Measurements from ENCODE around the gene ACTL10. TPM values are rescaled to one million over a fixed set of nuclear protein-coding genes. Genes with fewer than 3 reads are reported as not detected.
"Not testable (repeated sequence)": the region's sequence is repeated elsewhere in the genome, so short reads cannot be mapped to it uniquely, and the experiment has no call there.

The ACTL10 gene
- total and polyA plus RNA-seq, 4 donors = 0.50 to 1.2 (median 0.80) TPM

GRCh38 chr20:33630507-33630906, 36.2 kb upstream of the ACTL10 start:
- no peak for DNase-seq (ENCODE audit: low read depth in 4 of 6, low spot score in 6 of 6)
- Histone ChIP-seq H3K4me1 (ENCODE audit: control insufficient read depth, insufficient read depth, low read length) (no peaks in the 10 kb centered on the region), H3K36me3 (ENCODE audit: control insufficient read depth, insufficient read depth, low read length) (peaks cover 57% of the 10 kb centered on the region), H3K4me3 (ENCODE audit: low read depth, low read length) (no peak overlapping the region), H3K27ac (ENCODE audit: low read depth, low read length) (no peak overlapping the region), H3K27me3 (ENCODE audit: control insufficient read depth, insufficient read depth, low read length) (no peaks in the 10 kb centered on the region), H3K9me3 (ENCODE audit: control insufficient read depth, insufficient read depth, low read length) (no peaks in the 10 kb centered on the region)
- 100% methylated on average over 2 of the region's 4 CpGs for WGBS (ENCODE audit: insufficient coverage)

GRCh38 chr20:33631910-33632309, 34.8 kb upstream of the ACTL10 start:
- peaks cover 51% of the 10 kb centered on the region for H3K36me3 ChIP-seq (ENCODE audit: control insufficient read depth, insufficient read depth, low read length)
- H3K27ac ChIP-seq (ENCODE audit: low read depth, low read length); DNase-seq (ENCODE audit: low read depth in 4 of 6, low spot score in 6 of 6); H3K4me1 ChIP-seq (ENCODE audit: control insufficient read depth, insufficient read depth, low read length); H3K9me3 ChIP-seq (ENCODE audit: control insufficient read depth, insufficient read depth, low read length); H3K4me3 ChIP-seq (ENCODE audit: low read depth, low read length); H3K27me3 ChIP-seq (ENCODE audit: control insufficient read depth, insufficient read depth, low read length): not testable (repeated sequence)
- 80% methylated on average over 2 of the region's 4 CpGs for whole genome bisulfite sequencing (ENCODE audit: insufficient coverage)

- Histone ChIP-seq H3K4me1 (ENCODE audit: control insufficient read depth, insufficient read depth, low read length) (no peaks in the 10 kb centered on the region), H3K27ac (ENCODE audit: low read depth, low read length) (no peak overlapping the region), H3K9me3 (ENCODE audit: control insufficient read depth, insufficient read depth, low read length) (no peaks in the 10 kb centered on the region), H3K4me3 (ENCODE audit: low read depth, low read length) (no peak overlapping the region), H3K36me3 (ENCODE audit: control insufficient read depth, insufficient read depth, low read length) (peaks cover 52% of the 10 kb centered on the region), H3K27me3 (ENCODE audit: control insufficient read depth, insufficient read depth, low read length) (no peaks in the 10 kb centered on the region)
- WGBS (ENCODE audit: insufficient coverage) = 90% methylated on average over 1 of the region's 3 CpGs
- DNase-seq (ENCODE audit: low read depth in 4 of 6, low spot score in 6 of 6) = no peak
Observed at GRCh38 chr20:33635341-33635740, 31.4 kb upstream of the ACTL10 start.

GRCh38 chr20:33636776-33637175, 30.0 kb upstream of the ACTL10 start:
- H3K36me3 ChIP-seq (ENCODE audit: control insufficient read depth, insufficient read depth, low read length) = peaks cover 53% of the 10 kb centered on the region
- no peak overlapping the region for H3K27ac ChIP-seq (ENCODE audit: low read depth, low read length)
- DNase-seq (ENCODE audit: low read depth in 4 of 6, low spot score in 6 of 6) = no peak
- no peak overlapping the region for H3K4me3 ChIP-seq (ENCODE audit: low read depth, low read length)
- no peaks in the 10 kb centered on the region for H3K9me3 ChIP-seq (ENCODE audit: control insufficient read depth, insufficient read depth, low read length)
- no peaks in the 10 kb centered on the region for H3K27me3 ChIP-seq (ENCODE audit: control insufficient read depth, insufficient read depth, low read length)
- no CpG with 5 or more reads among the region's 1 CpG for WGBS (ENCODE audit: insufficient coverage)
- no peaks in the 10 kb centered on the region for H3K4me1 ChIP-seq (ENCODE audit: control insufficient read depth, insufficient read depth, low read length)

- 90% methylated on average over 10 of the region's 13 CpGs for WGBS (ENCODE audit: insufficient coverage)
- Histone ChIP-seq H3K9me3 (ENCODE audit: control insufficient read depth, insufficient read depth, low read length) (no peaks in the 10 kb centered on the region), H3K27me3 (ENCODE audit: control insufficient read depth, insufficient read depth, low read length) (no peaks in the 10 kb centered on the region), H3K4me3 (ENCODE audit: low read depth, low read length) (no peak overlapping the region), H3K36me3 (ENCODE audit: control insufficient read depth, insufficient read depth, low read length) (peaks cover 55% of the 10 kb centered on the region), H3K4me1 (ENCODE audit: control insufficient read depth, insufficient read depth, low read length) (no peaks in the 10 kb centered on the region), H3K27ac (ENCODE audit: low read depth, low read length) (no peak overlapping the region)
- DNase-seq (ENCODE audit: low read depth in 4 of 6, low spot score in 6 of 6) = no peak
Observed at GRCh38 chr20:33640287-33640686, 26.5 kb upstream of the ACTL10 start.

- no peaks in the 10 kb centered on the region for H3K9me3 ChIP-seq (ENCODE audit: control insufficient read depth, insufficient read depth, low read length)
- peaks cover 65% of the 10 kb centered on the region for H3K36me3 ChIP-seq (ENCODE audit: control insufficient read depth, insufficient read depth, low read length)
- H3K4me1 ChIP-seq (ENCODE audit: control insufficient read depth, insufficient read depth, low read length) = peaks cover 6% of the 10 kb centered on the region
- H3K27ac ChIP-seq (ENCODE audit: low read depth, low read length) = no peak overlapping the region
- H3K27me3 ChIP-seq (ENCODE audit: control insufficient read depth, insufficient read depth, low read length) = no peaks in the 10 kb centered on the region
- H3K4me3 ChIP-seq (ENCODE audit: low read depth, low read length) = no peak overlapping the region
- no peak for DNase-seq (ENCODE audit: low read depth in 4 of 6, low spot score in 6 of 6)
- WGBS (ENCODE audit: insufficient coverage) = 88% methylated on average over 26 of the region's 28 CpGs
Observed at GRCh38 chr20:33644313-33645071, 22.3 kb upstream of the ACTL10 start.

- no peak for DNase-seq (ENCODE audit: low read depth in 4 of 6, low spot score in 6 of 6)
- H3K4me3 ChIP-seq (ENCODE audit: low read depth, low read length) = no peak overlapping the region
- WGBS (ENCODE audit: insufficient coverage) = 65% methylated on average over 4 of the region's 4 CpGs
- no peaks in the 10 kb centered on the region for H3K27me3 ChIP-seq (ENCODE audit: control insufficient read depth, insufficient read depth, low read length)
- H3K27ac ChIP-seq (ENCODE audit: low read depth, low read length) = no peak overlapping the region
- no peaks in the 10 kb centered on the region for H3K9me3 ChIP-seq (ENCODE audit: control insufficient read depth, insufficient read depth, low read length)
- peaks cover 6% of the 10 kb centered on the region for H3K4me1 ChIP-seq (ENCODE audit: control insufficient read depth, insufficient read depth, low read length)
- H3K36me3 ChIP-seq (ENCODE audit: control insufficient read depth, insufficient read depth, low read length) = peaks cover 61% of the 10 kb centered on the region
Observed at GRCh38 chr20:33645072-33645358, 21.7 kb upstream of the ACTL10 start.

GRCh38 chr20:33645396-33645795, 21.3 kb upstream of the ACTL10 start:
- peaks cover 61% of the 10 kb centered on the region for H3K36me3 ChIP-seq (ENCODE audit: control insufficient read depth, insufficient read depth, low read length)
- DNase-seq (ENCODE audit: low read depth in 4 of 6, low spot score in 6 of 6) = no peak
- no peaks in the 10 kb centered on the region for H3K27me3 ChIP-seq (ENCODE audit: control insufficient read depth, insufficient read depth, low read length)
- H3K27ac ChIP-seq (ENCODE audit: low read depth, low read length) = no peak overlapping the region
- no peak overlapping the region for H3K4me3 ChIP-seq (ENCODE audit: low read depth, low read length)
- H3K4me1 ChIP-seq (ENCODE audit: control insufficient read depth, insufficient read depth, low read length) = peaks cover 6% of the 10 kb centered on the region
- 88% methylated on average over 2 of the region's 2 CpGs for WGBS (ENCODE audit: insufficient coverage)
- no peaks in the 10 kb centered on the region for H3K9me3 ChIP-seq (ENCODE audit: control insufficient read depth, insufficient read depth, low read length)

- Histone ChIP-seq H3K27me3 (ENCODE audit: control insufficient read depth, insufficient read depth, low read length) (no peaks in the 10 kb centered on the region), H3K4me1 (ENCODE audit: control insufficient read depth, insufficient read depth, low read length) (peaks cover 6% of the 10 kb centered on the region), H3K4me3 (ENCODE audit: low read depth, low read length) (no peak overlapping the region), H3K36me3 (ENCODE audit: control insufficient read depth, insufficient read depth, low read length) (peaks cover 55% of the 10 kb centered on the region), H3K27ac (ENCODE audit: low read depth, low read length) (no peak overlapping the region), H3K9me3 (ENCODE audit: control insufficient read depth, insufficient read depth, low read length) (no peaks in the 10 kb centered on the region)
- DNase-seq (ENCODE audit: low read depth in 4 of 6, low spot score in 6 of 6) = no peak
- 91% methylated on average over 3 of the region's 5 CpGs for WGBS (ENCODE audit: insufficient coverage)
Observed at GRCh38 chr20:33646191-33646590, 20.6 kb upstream of the ACTL10 start.

GRCh38 chr20:33646959-33647602, 19.7 kb upstream of the ACTL10 start:
- 78% methylated on average over 6 of the region's 14 CpGs for WGBS (ENCODE audit: insufficient coverage)
- not testable (repeated sequence) for DNase-seq (ENCODE audit: low read depth in 4 of 6, low spot score in 6 of 6); H3K27ac ChIP-seq (ENCODE audit: low read depth, low read length); H3K9me3 ChIP-seq (ENCODE audit: control insufficient read depth, insufficient read depth, low read length); H3K4me3 ChIP-seq (ENCODE audit: low read depth, low read length); H3K27me3 ChIP-seq (ENCODE audit: control insufficient read depth, insufficient read depth, low read length); H3K4me1 ChIP-seq (ENCODE audit: control insufficient read depth, insufficient read depth, low read length)
- peaks cover 48% of the 10 kb centered on the region for H3K36me3 ChIP-seq (ENCODE audit: control insufficient read depth, insufficient read depth, low read length)

Data from spinal cord (tissue), 10 donors.